Measurements from ENCODE around the gene S100A11.
A peak's percentile ranks its signal among the peaks of the same experiment; 100 is the strongest.

S100A11 gene

DNA sequence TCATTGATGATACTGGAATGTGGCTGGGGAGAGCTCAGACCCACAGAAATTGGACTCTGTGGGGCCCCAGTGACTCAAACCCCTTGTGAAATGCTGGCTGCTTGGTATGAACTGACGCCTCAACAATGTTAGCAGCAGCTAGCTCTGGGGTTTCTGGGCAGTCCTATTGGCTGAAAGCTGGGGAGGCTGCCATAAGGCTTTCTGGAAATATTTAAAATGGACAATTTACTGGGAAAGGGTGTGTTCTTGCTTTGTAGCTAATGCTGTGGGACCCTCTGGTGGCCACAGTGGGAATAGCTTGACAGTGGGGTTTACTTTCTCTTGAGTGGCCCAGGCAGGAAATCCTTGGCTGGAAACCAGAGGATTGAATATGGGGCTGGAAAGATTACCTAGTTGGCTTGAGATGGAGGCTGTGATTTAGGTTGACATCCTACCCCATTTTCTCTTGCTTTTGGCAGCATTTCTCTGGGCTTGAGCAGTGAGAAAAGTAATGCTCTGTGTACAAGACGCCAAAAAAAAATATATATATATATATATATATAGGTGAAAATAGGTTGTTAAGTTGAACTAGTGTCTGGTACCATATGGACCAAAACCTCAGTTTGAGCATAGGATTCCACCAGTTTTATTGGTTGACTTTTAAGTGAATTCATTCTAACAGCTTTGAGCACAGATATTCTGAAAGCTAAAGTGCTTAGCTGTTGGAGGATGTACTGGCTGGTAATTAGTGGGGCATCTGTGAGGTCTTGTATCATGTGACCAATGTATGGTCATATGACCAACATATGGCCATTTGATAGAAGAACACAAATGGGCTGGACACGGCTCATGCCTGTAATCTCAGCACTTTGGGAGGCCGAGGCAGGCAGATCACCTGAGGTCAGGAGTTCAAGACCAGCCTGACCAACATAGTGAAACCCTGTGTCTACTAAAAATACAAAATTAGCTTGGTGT lies 34.9 kb downstream of the S100A11 start:
- peak; percentile 83 to 85 for DNase-seq

DNA sequence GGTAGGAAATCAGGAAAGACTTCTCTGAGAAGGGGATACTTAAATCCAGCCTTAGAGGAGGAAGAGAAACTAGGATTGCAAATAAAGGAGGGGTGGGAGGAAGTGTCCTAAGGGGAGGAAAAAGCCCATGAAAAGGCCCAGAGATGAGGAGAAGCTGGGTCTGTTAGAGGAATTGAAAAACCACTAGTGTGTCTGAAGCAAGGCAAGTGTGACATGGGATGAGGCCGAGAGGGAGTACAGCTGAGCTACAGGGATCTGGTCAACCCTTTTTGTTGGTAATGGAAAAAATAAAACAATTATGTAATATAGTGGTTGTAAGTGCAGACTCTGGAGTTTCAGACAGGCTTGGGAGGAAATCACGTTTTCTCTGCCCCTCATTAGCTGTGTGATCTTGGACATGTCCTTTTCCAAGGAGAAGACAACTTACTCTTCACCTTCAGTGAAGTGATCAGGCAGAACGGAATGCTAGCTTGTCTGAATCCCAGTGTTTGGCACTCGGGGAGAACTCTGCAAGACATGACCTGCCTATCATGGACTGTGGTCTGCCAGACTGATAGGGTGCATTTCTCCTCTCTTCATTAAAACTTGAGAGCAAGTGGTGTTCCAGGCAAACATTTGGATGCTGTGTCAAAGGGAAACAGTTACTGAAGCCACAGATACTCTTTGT lies 35.7 kb downstream of the S100A11 start:
- DNase-seq = no peak

DNA sequence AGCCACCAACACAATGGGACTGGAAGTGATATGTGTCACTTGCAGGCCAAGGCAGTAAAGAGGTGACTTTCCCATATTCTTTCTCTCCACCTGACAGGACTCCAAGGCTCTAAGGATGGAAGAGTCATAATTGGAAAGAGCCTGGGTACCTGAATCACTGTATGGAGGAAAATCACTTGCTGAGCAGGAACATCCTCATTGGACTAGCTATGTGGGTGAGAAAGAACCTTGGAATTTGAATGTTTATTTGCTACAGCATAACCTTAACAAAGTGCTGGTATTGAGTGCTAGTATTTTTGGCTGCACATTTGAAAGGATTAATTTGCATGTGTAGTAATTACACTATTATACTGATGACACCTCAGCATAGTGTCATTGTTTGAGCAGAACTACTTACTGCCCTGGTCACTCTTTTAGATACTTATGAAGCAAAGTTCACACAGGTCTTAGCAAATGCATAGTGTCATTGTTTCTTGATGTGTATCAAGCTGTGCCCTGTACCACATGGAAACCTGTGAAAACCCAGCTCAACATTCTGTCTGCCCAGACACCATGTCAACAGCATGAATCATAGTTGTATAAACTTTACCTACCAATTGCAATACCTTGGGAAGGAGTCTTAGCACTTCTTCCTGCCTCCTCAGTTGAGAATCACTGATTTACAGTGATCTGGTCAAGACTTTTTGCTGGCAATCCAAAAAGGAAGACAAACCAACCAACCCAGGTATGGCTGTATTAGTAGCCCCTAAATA lies 38.0 kb downstream of the S100A11 start:
- DNase-seq = no peak

DNA sequence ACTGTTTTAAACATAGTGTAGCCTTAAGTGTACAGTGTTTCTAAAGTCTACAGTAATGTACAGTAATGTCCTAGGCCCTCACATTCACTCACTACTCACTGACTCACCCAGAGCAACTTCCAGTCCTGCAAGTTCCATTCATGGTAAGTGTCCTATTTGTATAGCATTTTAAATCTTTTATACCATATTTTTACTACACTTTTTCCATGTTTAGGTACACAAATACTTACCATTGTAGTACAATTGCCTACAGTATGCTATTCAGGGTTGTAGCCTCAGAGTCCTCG lies 39.6 kb downstream of the S100A11 start:
- no peak for DNase-seq

DNA sequence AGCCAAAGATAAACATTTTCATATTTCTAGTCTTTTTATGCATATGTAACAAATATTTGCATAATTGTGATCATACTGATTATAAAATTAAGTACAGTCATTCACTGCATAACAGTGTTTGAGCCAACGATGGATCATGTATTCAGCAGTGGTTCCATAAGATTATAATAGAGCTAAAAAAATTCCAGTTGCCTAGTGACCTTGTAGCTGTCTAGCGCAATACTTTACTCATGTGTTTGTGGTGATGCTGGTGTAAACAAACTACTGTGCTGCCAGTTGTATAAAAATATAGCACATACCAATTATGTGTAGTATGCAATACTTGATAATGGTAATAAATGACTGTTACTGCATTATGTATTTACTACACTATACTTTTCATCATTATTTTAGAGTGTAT lies 41.0 kb downstream of the S100A11 start:
- DNase-seq = no peak

DNA sequence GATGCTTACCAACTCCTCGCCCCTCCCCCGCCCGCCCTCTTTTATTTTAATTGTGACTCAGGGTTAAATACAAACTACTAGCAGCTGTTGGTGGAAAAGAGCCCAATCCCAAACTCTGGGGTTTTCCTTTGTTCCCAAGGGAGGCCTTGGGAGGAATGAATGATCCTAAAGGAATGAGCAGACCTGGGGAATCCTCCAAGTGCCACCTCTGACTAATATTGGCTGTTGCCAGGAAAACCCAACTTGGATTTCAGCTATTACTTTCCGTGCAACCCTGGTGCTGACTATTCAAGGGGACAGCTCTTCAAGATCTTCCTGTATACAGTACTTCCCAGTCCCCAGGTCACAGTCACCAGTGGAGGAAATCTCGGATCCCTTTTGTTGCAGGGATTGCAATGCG lies 41.8 kb downstream of the S100A11 start:
- no peak for DNase-seq

DNA sequence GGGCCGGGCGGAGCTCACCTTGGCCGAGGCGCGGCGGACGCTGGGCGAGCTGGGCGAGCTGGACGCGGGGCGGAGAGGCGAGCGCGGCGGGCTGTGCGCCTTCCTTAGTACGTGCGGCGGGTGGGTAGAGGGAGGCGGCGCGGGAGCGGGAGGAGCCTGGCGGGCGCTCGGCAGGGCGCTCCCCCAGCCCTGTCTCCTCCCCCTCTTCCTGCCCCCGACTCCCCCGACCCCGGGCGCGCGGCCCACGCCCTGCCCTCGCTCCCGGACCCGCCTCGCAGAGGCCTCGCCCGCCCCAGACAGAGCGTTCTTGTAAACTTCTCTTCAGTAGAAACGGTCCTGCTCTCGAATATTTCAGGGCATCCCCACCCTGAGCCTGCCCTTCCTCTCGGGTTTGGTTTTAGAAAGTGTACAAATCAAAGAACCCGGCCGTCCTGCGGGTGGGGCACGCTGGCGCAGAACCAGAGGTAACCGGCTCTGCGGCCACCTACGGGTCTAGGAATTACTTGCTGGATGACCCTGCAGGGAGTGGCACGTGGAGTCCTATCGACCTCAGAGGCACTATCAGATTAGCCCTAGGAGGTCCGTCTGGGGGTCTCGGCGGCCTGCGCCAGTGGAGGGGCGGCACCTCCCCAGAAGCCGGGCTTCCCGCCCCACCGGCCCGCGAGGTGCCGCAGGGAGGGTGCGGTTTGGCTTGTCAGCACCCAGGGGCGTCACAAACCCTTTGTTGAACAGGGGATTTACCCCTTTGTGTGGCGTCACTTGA lies 42.9 kb downstream of the S100A11 start, which contains the start of gene S100A10:
TSS of gene S100A10 (minus strand) at position 126 of the 763 bp plus-strand sequence. CDS start 7,629 bp downstream, outside the sequence.
- peak; percentile 69 to 77 for DNase-seq

DNA sequence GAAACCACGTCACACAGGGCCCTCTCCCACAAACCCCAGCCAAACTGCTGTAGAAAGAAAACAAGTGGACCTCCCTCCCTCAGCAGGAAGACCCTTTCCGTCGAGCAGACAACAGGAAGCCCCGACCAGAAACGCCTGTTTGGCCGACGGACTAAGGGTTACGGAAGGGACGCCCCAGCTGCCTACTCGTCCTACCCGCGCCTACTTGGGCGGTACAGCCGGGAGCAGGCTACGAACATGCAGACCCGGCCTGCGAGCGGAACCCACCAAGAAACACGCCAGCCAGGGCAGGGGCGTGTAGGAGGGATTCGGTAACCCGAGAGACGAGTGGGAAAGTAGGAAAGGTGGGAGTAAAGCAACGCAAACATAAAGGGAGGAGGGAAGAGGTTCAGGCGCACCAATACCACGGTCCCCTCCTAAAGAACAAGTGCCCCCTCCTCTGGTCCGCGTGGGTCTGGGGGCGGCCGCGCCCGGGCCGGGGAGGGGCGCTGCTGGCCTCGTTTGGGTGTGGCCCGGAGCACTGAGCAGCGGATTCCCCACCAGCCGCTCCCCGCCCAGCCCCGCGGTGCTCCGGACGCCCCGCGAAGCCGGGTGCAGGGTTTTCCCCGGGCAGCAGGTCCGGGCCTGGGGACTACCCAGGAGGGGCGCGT lies 43.6 kb downstream of the S100A11 start:
- peak; percentile 39 to 54 for DNase-seq

DNA sequence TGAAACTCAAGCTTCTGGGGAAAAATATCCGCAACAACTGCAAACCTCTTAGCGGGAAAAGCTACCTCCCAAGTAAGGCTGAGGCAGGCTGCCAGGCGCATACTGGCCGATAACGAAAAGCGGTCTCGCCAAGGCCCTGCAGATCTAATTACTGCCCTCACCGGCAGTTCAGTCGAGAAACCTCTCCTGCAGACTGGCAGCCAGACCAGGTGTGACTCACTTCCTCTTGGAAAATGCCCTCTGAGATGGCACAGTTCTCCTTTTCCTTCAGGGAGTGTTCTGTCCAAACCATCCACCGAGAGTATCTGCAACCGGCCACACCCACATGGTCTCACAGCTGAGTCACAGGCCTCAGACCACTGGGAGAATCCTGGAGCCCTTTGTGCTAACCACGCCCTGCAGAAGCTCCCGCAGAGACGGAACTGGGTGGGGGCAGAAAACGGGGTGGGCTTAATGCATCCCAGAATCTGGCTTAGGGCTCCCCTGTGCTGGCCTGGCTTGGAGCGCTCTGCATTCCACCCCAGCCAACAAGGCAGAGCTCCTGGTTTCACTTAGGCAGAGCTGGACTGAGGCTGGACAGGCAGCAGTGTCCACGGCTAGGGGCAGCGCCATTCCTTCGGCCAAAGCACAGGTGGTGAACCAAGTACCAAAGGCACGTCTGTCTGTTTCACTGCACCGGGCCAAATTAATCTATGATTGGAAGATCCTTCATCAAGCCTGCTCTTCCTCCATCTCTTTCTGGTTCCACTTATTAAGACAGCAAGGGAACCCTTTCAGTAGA lies 44.3 kb downstream of the S100A11 start:
- peak; percentile 29 to 51 for DNase-seq

DNA sequence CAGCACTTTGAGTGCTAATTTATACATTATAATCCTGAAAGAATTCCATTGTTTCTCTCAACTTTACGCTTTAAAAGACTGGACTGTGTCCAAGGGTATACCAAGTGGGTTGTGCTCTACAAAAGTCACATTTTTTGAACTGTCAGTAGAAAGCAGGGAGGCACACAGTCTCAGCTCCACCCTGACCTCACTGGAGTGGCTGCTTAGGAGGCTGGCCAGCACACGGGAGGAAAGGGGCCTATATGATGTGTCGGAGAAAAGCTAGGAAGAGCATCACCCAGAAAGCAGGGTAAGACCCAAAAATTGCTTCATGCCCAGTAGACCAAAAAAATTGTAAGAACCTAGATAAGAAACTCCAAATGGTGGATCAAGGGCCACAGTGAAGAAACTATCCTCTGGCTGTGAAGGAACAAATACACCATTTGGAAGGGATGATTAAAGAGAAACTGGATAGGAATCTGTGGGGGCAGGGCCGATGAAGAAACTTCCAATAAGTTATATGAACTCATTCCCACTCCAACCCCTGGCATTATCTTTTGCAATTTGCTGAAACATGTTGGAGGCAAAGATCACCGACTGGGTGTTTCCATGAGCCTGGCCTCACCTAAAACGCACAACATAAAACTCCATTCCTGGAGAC lies 45.0 kb downstream of the S100A11 start:
- no peak for DNase-seq

DNA sequence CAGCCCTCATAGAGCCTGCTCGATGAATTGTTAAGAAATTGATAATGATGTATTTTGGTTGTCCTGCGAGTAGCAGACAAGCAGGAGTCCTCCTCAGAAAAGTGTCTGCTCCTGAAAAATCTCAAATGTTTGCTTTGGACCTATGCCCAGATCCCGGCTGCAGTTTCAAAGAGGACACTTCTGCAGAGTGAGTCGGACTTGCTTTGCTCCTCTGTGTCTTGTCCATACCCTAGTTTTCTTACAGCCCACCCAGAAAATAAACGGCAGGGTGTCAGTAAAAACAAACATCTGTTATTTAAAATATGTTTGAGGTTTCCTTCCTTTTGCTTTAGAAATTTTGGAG lies 46.0 kb downstream of the S100A11 start:
- no peak for DNase-seq

DNA sequence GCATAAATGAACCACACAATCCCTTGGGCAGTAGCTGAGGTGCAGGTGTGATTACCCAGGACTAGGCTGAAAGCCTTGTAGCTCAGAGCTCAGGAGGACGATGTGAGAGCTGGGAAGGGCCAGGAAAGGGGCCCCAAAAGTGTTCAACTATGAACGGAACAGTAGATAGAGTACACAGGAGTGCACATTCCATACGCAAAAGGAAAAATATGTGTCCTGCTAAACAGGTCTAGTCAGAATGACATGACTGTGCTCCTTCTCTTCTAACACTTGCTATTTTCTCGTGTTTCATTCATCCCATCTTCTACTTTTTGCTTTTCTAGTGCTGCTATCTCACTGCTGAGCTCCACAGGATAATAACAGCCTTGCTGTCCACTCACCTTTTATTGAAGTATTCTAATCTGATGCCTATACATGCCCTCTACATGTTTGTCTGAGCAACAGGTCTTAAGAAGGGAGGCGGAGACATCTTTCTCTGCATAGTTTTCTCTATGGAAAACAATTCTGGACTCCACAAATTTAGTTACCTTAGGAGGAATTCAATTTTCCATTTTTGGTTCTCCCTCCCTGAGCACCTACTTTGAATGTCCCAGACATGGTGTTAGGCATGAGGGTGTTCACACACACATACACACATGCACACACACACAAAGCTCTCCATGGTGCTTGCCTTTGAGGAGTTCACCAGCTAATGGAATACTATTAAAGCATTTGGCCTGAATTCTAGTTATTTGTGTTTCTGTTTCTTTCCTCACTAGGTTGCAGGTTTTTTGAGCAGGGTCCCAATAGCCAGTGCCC lies 46.5 kb downstream of the S100A11 start:
- DNase-seq = no peak

DNA sequence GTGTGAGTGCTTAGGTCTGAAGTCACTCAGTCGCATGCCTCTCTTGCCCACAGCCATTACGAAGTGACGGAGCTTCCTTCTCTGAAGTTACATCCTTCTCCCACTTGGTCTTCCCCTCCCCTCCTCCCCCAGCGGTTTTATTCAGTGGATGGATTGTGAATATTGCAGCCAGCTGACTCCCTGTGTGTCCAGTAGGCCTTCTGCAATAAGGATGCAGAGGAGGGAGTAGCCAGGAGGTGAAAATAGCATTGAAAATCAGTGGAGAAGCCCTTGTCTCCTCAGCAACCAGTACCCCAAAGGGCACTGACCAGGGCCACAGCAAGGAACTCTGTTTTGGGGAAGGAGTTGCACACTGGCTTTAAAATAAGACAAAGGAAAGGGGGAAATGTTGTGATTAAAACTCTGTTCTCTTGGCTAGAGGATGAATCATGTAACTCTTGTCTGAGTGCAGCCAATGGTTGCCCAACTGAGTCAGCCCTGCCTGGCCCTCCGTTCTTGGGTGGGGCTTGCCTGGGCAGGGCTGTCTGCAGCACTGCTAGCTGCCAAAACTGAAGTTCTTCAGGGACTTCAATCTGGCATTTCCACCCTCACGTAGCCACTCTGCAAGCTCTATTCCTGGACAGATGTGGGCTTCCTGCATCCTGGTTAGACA lies 47.5 kb downstream of the S100A11 start:
- DNase-seq = peak; percentile 53 to 64

DNA sequence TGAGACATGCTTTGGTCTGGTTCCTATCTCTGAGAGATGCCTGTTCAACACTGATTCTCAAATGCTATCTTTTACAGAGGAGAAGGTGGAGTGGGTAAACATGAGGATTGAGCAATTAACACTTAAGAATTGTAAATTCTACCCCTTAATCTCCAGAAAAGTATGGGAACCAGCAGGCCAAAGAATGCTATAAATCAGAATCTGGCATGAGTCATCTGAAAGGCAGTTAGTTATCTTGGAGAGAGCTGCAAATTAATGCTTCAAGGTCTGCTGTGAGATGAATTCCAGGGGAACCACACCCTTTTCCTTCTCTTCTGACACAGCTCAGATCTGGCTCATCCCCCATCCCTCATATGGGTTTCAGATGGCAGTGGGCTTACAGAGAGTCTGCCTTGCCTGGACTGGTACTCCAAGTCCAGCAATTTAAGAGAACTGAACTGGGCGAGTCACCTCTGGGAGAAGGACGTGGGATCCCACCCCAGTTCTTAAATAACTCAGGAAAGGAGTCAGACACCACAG lies 48.3 kb downstream of the S100A11 start:
- no peak for DNase-seq

DNA sequence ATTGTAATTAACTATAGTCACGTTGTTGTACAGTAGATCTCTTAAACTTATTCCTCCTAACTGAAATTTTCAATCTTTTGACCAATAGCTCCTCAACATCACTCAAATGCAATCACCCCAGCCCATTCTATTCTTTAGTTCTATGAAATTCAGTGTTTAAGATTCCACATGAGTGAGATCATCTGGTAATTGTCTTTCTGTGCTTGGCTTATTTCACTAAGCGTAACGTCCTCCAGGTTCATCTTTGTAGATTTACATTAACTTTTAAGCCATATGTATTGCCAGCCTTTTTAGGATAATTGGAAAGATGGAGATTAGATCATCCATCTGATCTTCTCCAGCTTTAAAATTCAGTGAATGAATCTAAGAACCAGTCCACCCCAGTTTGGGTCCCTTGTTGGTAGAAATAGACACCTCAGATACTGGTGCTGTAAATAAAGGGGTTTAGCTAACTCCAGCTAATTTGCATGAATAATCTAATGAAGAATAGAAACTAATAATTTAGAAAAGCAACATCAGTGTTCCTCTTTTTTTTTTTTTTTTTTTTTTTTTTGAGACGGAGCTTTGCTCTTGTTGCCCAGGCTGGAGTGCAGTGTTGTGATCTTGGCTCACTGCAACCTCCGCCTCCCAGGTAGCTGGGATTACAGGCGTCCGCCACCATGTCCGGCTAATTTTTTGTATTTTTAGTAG lies 50.2 kb downstream of the S100A11 start:
- DNase-seq = no peak

DNA sequence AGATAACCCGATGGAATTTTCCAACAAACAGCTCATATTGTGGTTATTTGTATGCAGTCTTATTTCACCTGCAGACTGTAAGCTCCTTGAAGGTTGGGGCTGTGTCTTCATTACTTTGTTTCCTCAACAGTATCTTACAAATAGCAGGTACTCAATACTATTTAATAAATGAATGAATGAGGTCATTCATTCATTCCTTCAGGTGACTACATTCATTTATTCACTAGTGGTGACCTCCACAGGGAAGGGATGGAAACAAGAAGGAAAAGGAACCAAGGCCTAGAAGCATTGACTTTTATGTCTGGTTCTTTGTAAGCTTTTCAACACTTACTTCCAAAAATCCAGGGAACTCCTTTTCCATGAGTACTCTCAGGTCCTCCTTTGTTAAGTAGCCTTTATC lies 51.0 kb downstream of the S100A11 start:
- DNase-seq = no peak

DNA sequence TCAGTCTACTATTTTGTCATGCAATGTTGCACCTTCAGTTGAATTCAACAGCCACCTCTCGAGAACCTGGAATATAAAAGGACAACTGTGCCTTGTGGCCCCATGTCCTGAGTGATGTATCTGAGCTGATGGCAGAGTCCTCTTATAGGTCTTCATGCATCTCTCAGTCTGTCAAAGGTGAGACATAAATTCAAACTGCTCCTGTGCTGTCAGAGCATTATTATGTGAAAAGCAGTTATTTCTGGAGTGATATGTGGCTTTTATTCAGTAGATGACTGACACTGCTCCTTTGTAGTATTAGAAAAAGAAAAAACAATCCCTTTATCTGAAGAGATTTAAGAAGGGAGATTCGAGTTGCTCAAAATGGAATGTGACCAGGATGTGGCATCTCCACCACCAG lies 51.5 kb downstream of the S100A11 start:
- DNase-seq = no peak

DNA sequence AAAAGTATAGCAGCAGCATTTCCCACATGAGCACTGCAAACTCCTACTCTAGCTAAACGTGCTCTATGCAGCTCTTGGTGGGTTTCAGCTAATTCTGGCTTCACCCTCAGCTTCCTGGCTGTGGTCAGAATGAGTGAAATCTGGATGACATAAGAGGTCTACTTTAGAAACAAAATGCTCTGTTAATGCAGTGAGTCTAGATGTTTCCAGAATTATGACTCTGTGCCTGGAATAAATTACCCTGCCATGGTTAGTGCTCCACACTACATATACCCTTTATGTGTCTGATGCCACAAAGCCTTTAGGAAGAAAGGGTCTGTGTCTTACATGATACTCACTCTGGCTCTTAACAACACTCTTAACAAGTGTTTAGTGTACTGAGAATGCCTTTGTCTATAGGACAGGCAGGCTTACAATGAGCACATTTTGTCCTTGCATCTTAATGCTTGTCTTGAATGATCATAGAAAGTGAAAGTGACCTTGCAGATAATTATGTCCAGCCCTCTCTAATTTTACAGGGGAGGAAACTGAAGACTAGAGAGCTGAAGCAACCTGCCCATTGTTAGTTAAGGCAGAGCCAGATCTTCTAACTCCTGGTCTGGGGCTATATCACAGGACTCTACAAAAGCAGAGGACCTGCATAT lies 52.4 kb downstream of the S100A11 start:
- peak; percentile 38 to 57 for DNase-seq
